ENCODE results near the gene TRIM14.

GRCh38 chr9:98134702-98135557, 15.9 kb upstream of the TRIM14 start:
- TF ChIP-seq HDGF (IDR thresholded peaks at IDR 0.05; ENCODE audit: borderline replicate concordance) (no peak), PKNOX1 (IDR thresholded peaks at IDR 0.05) (no peak), BHLHE40 (IDR thresholded peaks at IDR 0.05; ENCODE audit: borderline replicate concordance) (no peak), FOXM1 (IDR thresholded peaks at IDR 0.05; ENCODE audit: borderline replicate concordance) (no peak), ELF4 (IDR thresholded peaks at IDR 0.05) (no peak)

All from HEK293T (cell line).